Keratinocyte (primary cell): Measurements from ENCODE around the gene GRHL3. TPM values are rescaled to one million over a fixed set of nuclear protein-coding genes. Genes with fewer than 3 reads are reported as not detected.

Source experiments
- DNase-seq: peaks from one replicate; pipeline ENCODE4 v3.0.0-alpha.2; 2011; ENCODE audit warnings: low read depth, missing footprints, low spot score
- FAIRE-seq: peaks from 2 replicates; lab custom pipeline; 2011; peaks lifted over from hg19 to GRCh38; lab: Jason Lieb, UNC
- H2AFZ ChIP-seq: 2 replicates; pipeline ENCODE4 v1.6.0; 2012; ENCODE audit warnings: low read length, control low read depth, inconsistent platforms; ENCODE audit not compliant: control insufficient read depth
- H3K27ac ChIP-seq: 2 replicates; pipeline ENCODE4 v1.5.1; 2011; ENCODE audit warnings: low read length; ENCODE audit not compliant: control insufficient read depth, insufficient read depth
- H3K27me3 ChIP-seq: 3 replicates; pipeline ENCODE4 v1.6.0; 2011; ENCODE audit warnings: low read length; ENCODE audit not compliant: control insufficient read depth, insufficient read depth; ENCODE audit errors: extremely low read depth
- H3K36me3 ChIP-seq, 2 experiments: 2 replicates in 1 of 2; 3 replicates in 1 of 2; pipeline ENCODE4 v1.5.1; 2011; ENCODE audit warnings: low read length in 2 of 2, mild to moderate bottlenecking in 1 of 2; ENCODE audit not compliant: control insufficient read depth in 2 of 2, insufficient read depth in 2 of 2; ENCODE audit errors: extremely low read depth in 1 of 2
- H3K4me1 ChIP-seq: 3 replicates; pipeline ENCODE4 v1.5.1; 2011; ENCODE audit warnings: low read length; ENCODE audit not compliant: control insufficient read depth, insufficient read depth; ENCODE audit errors: extremely low read depth
- H3K4me2 ChIP-seq: 3 replicates; pipeline ENCODE4 v1.6.0; 2011; ENCODE audit warnings: low read depth, low read length; ENCODE audit not compliant: control insufficient read depth, insufficient read depth; ENCODE audit errors: extremely low read depth
- H3K4me3 ChIP-seq, 3 experiments: fragments of 200-600 bp in 1 of 3; sonication (generic) in 1 of 3; 2 replicates in 2 of 3; 3 replicates in 1 of 3; pipeline ENCODE4 v1.5.1; 2011 to 2016; ENCODE audit warnings: low read length in 3 of 3, mild to moderate bottlenecking in 3 of 3, control low read depth in 2 of 3, inconsistent platforms in 1 of 3, low read depth in 1 of 3, mixed read lengths in 1 of 3, mixed run types in 1 of 3, moderate library complexity in 1 of 3; ENCODE audit not compliant: control insufficient read depth in 2 of 3, insufficient read depth in 2 of 3; ENCODE audit errors: extremely low read depth in 1 of 3
- H3K79me2 ChIP-seq: 2 replicates; pipeline ENCODE4 v1.6.0; 2012; ENCODE audit warnings: low read length; ENCODE audit not compliant: control insufficient read depth, insufficient read depth
- H3K9ac ChIP-seq: 3 replicates; pipeline ENCODE4 v1.6.0; 2011; ENCODE audit warnings: low read length; ENCODE audit not compliant: control insufficient read depth, insufficient read depth; ENCODE audit errors: extremely low read depth
- H3K9me1 ChIP-seq: 3 replicates; pipeline ENCODE4 v1.6.0; 2011; ENCODE audit warnings: low read length; ENCODE audit not compliant: control insufficient read depth, insufficient read depth; ENCODE audit errors: extremely low read depth
- H3K9me3 ChIP-seq: 2 replicates; pipeline ENCODE4 v1.5.1; 2012; ENCODE audit warnings: low read depth, low read length; ENCODE audit not compliant: control insufficient read depth
- H4K20me1 ChIP-seq: 3 replicates; pipeline ENCODE4 v1.6.0; 2011; ENCODE audit warnings: low read length; ENCODE audit not compliant: control insufficient read depth, insufficient read depth; ENCODE audit errors: extremely low read depth
- EZH2 ChIP-seq: IDR thresholded peaks from one replicate; pipeline ENCODE4 v1.6.1; 2012; ENCODE audit warnings: inconsistent platforms, mild to moderate bottlenecking, low read length, moderate library complexity
- dilution Hi-C: fragments of 300-500 bp; cut with MboI; formaldehyde crosslinking; loops from one replicate; pipeline ENCODE4 v1.7.0; 2020; ENCODE audit warnings: low sequenced_read_pairs; ENCODE audit not compliant: extremely low pct_ligation_motif_present
- polyA plus RNA-seq, 5 experiments: library from polyadenylated mRNA; depleted of rRNA in 3 of 5; stranded (reverse) in 3 of 5; stranded (forward) in 1 of 5; unstranded in 1 of 5; fragments of >200 nt; gene quantifications; 1 replicate in 1 of 5; 2 replicates in 3 of 5; 3 replicates in 1 of 5; pipeline versions ENCODE4 v1.2.1 to v1.2.3, GENCODE V29; 2011 to 2012; ENCODE audit warnings: missing spikeins in 2 of 5, low read depth in 1 of 5, low replicate concordance in 1 of 5
- TF ChIP-seq, protein P1 (sequence below), 3 experiments: IDR thresholded peaks in 1 of 3; conservative IDR thresholded peaks in 1 of 3; optimal IDR thresholded peaks in 1 of 3; 2 replicates in 2 of 3; 3 replicates in 1 of 3; pipeline versions ENCODE3 to v1.5.1; 2011; ENCODE audit warnings: low read length in 3 of 3, mild to moderate bottlenecking in 3 of 3, moderate library complexity in 2 of 3, control low read depth in 1 of 3, inconsistent platforms in 1 of 3; ENCODE audit not compliant: insufficient read depth in 2 of 3; ENCODE audit errors: extremely low read depth in 1 of 3

GRHL3 gene
- polyA plus RNA-seq, 1 donor (not counting 4 experiments of a cell fraction or from before 2014, with no cell fraction given): 13.0 TPM

DNA sequence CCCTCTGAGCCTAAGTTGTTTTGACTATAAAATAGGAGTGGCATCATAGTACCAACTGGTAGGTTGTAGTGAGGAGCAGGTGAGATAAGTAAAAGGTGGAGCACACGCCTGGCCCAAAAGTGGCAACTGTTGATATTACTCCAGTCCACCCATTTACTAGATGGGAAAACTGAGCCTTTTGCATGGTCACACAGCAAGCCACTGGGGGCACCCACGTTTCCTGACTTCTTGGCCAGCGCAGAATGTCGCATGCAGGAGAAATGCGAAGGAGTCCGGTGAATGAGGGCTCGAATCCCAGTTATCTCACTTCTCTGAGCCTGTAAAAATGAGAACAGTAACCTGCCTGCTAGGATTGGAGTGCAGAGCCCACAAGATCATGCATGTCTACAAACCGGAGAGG lies 20.8 kb downstream of the GRHL3 start:
- H3K4me2 ChIP-seq: no peak overlapping the region
- no peaks in the 10 kb centered on the region for H3K9me1 ChIP-seq
- H3K27me3 ChIP-seq: no peaks in the 10 kb centered on the region
- no peak overlapping the region for H3K4me3 ChIP-seq
- H3K36me3 ChIP-seq: peaks cover 0 to 41% of the 10 kb centered on the region in 2 experiments
- FAIRE-seq (no peak), DNase-seq (no peak)
- no peak for TF ChIP-seq EZH2
- TF ChIP-seq, protein P1, sequence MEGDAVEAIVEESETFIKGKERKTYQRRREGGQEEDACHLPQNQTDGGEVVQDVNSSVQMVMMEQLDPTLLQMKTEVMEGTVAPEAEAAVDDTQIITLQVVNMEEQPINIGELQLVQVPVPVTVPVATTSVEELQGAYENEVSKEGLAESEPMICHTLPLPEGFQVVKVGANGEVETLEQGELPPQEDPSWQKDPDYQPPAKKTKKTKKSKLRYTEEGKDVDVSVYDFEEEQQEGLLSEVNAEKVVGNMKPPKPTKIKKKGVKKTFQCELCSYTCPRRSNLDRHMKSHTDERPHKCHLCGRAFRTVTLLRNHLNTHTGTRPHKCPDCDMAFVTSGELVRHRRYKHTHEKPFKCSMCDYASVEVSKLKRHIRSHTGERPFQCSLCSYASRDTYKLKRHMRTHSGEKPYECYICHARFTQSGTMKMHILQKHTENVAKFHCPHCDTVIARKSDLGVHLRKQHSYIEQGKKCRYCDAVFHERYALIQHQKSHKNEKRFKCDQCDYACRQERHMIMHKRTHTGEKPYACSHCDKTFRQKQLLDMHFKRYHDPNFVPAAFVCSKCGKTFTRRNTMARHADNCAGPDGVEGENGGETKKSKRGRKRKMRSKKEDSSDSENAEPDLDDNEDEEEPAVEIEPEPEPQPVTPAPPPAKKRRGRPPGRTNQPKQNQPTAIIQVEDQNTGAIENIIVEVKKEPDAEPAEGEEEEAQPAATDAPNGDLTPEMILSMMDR (optimal IDR thresholded peaks at IDR 0.05 in 1 of 3, IDR thresholded peaks at IDR 0.05 in 1 of 3, conservative IDR thresholded peaks at IDR 0.05 in 1 of 3; ENCODE audit: extremely low read depth in 1 of 3, insufficient read depth in 2 of 3, low read length in 3 of 3): no peak
- H2AFZ ChIP-seq: no peak overlapping the region
- H3K4me1 ChIP-seq: peaks cover 3% of the 10 kb centered on the region
- no peak overlapping the region for H3K9ac ChIP-seq
- no peaks in the 10 kb centered on the region for H3K79me2 ChIP-seq
- no peak overlapping the region for H3K27ac ChIP-seq
- no peaks in the 10 kb centered on the region for H4K20me1 ChIP-seq
- H3K9me3 ChIP-seq: no peaks in the 10 kb centered on the region
- dilution Hi-C loops: no loop called here

DNA sequence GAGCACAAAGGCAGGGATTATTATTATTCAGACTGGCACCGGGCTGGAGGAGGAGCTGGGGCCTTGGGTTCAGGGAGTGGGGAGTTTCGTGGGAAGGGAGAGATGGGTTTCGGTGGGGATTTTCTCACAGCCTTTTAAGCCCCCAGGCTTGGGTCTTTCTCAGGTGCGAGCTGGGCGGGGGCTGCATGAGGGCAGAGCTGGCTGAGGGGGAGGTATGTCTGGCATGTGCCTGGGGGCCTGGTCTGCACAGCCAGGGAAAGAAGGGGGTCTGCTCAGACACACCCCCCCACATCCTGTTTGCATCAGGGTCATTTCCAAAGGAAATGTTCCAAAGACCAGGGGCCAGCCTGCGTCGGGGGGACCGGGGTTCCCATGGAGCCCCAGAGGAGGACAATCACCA lies 21.6 kb downstream of the GRHL3 start:
- no peaks in the 10 kb centered on the region for H4K20me1 ChIP-seq
- TF ChIP-seq EZH2: no peak
- peaks cover 0 to 41% of the 10 kb centered on the region in 2 experiments for H3K36me3 ChIP-seq
- H2AFZ ChIP-seq: no peak overlapping the region
- DNase-seq (no peak), FAIRE-seq (no peak)
- H3K27me3 ChIP-seq: no peaks in the 10 kb centered on the region
- no peaks in the 10 kb centered on the region for H3K9me3 ChIP-seq
- no peak overlapping the region for H3K4me3 ChIP-seq
- H3K79me2 ChIP-seq: no peaks in the 10 kb centered on the region
- no peak overlapping the region for H3K9ac ChIP-seq
- H3K27ac ChIP-seq: no peak overlapping the region
- no peaks in the 10 kb centered on the region for H3K4me1 ChIP-seq
- H3K4me2 ChIP-seq: no peak overlapping the region
- H3K9me1 ChIP-seq: no peaks in the 10 kb centered on the region
- dilution Hi-C loops: no loop called here

DNA sequence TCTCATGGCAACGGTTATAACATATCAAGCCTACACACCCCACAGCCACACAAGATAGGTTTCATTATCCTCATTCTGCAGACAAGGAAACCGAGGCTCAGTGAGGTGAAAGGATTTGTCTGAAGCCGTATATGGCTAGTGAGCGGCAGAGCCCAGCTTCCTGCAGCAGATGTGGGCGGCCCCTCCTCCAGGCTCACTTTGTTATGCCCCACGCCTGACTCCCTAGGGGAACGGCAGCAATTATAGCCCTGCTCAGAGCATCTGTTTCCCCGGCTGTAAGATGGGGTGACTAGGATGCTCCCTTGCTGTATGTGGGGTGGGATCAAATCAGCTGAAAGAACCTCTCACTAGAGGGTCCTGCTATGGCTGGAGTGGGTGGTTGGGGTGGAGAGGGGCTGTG lies 22.1 kb downstream of the GRHL3 start:
- TF ChIP-seq, protein P1 (optimal IDR thresholded peaks at IDR 0.05 in 1 of 3, IDR thresholded peaks at IDR 0.05 in 1 of 3, conservative IDR thresholded peaks at IDR 0.05 in 1 of 3; ENCODE audit: extremely low read depth in 1 of 3, insufficient read depth in 2 of 3, low read length in 3 of 3): no peak
- TF ChIP-seq EZH2: no peak
- H3K9me3 ChIP-seq: no peaks in the 10 kb centered on the region
- no peak overlapping the region for H3K4me3 ChIP-seq
- H3K4me1 ChIP-seq: no peaks in the 10 kb centered on the region
- no peak overlapping the region for H3K4me2 ChIP-seq
- H3K36me3 ChIP-seq: peaks cover 0 to 40% of the 10 kb centered on the region in 2 experiments
- no peak overlapping the region for H3K27ac ChIP-seq
- no peak overlapping the region for H3K9ac ChIP-seq
- FAIRE-seq (no peak), DNase-seq (no peak)
- H4K20me1 ChIP-seq: no peaks in the 10 kb centered on the region
- H3K9me1 ChIP-seq: no peaks in the 10 kb centered on the region
- H3K79me2 ChIP-seq: no peaks in the 10 kb centered on the region
- H2AFZ ChIP-seq: no peak overlapping the region
- H3K27me3 ChIP-seq: no peaks in the 10 kb centered on the region
- dilution Hi-C loops: no loop called here
